ENCODE data around the gene ACTN1. TPM values are rescaled to one million over a fixed set of nuclear protein-coding genes. Genes with fewer than 3 reads are reported as not detected.

ACTN1 gene
- total RNA-seq, 1 donor from 2014 or later, result 209 TPM

GRCh38 chr14:68961361-68961760 lies 17.7 kb downstream of the ACTN1 start:
- Histone ChIP-seq H3K36me3 (no peaks in the 10 kb centered on the region), H3K27ac (peak overlapping the region; percentile 8), H3K9me3 (no peaks in the 10 kb centered on the region), H3K4me1 (peaks cover 82% of the 10 kb centered on the region), H3K4me3 (no peak overlapping the region), H3K27me3 (no peaks in the 10 kb centered on the region)
- intact Hi-C loops (cut with DNase I), result no loop called here
- DNase-seq (ENCODE audit: extremely low spot score in 2 of 2), result no peak
- TF ChIP-seq CTCF (IDR thresholded peaks at IDR 0.05), result no peak
- TF ChIP-seq POLR2A (IDR thresholded peaks at IDR 0.05), result no peak
- TF ChIP-seq POLR2AphosphoS5 (IDR thresholded peaks at IDR 0.05; ENCODE audit: insufficient read depth in 1 of 2, low read depth in 1 of 2), result no peak

- no peak overlapping the region for H3K27ac ChIP-seq
- no peak overlapping the region for H3K4me3 ChIP-seq
- H3K4me1 ChIP-seq, result peaks cover 82% of the 10 kb centered on the region
- no peaks in the 10 kb centered on the region for H3K36me3 ChIP-seq
- TF ChIP-seq POLR2A (IDR thresholded peaks at IDR 0.05), result no peak
- no peak for TF ChIP-seq CTCF (IDR thresholded peaks at IDR 0.05)
- TF ChIP-seq POLR2AphosphoS5 (IDR thresholded peaks at IDR 0.05; ENCODE audit: insufficient read depth in 1 of 2, low read depth in 1 of 2), result no peak
- no peak for DNase-seq (ENCODE audit: extremely low spot score in 2 of 2)
- no peaks in the 10 kb centered on the region for H3K9me3 ChIP-seq
- intact Hi-C loops (cut with DNase I), result no loop called here
- no peaks in the 10 kb centered on the region for H3K27me3 ChIP-seq
These were observed 19.0 kb downstream of the ACTN1 start for GRCh38 chr14:68960123-68960522.

GRCh38 chr14:68959035-68959434 lies 20.1 kb downstream of the ACTN1 start:
- no peaks in the 10 kb centered on the region for H3K9me3 ChIP-seq
- H3K27me3 ChIP-seq, result no peaks in the 10 kb centered on the region
- no peaks in the 10 kb centered on the region for H3K36me3 ChIP-seq
- peak overlapping the region; percentile 66 for H3K27ac ChIP-seq
- intact Hi-C loops (cut with DNase I), result no loop called here
- TF ChIP-seq POLR2AphosphoS5 (IDR thresholded peaks at IDR 0.05; ENCODE audit: insufficient read depth in 1 of 2, low read depth in 1 of 2), result no peak
- TF ChIP-seq CTCF (IDR thresholded peaks at IDR 0.05), result no peak
- TF ChIP-seq POLR2A (IDR thresholded peaks at IDR 0.05), result no peak
- peaks cover 82% of the 10 kb centered on the region for H3K4me1 ChIP-seq
- DNase-seq (ENCODE audit: extremely low spot score in 2 of 2), result no peak
- H3K4me3 ChIP-seq, result no peak overlapping the region

DNA sequence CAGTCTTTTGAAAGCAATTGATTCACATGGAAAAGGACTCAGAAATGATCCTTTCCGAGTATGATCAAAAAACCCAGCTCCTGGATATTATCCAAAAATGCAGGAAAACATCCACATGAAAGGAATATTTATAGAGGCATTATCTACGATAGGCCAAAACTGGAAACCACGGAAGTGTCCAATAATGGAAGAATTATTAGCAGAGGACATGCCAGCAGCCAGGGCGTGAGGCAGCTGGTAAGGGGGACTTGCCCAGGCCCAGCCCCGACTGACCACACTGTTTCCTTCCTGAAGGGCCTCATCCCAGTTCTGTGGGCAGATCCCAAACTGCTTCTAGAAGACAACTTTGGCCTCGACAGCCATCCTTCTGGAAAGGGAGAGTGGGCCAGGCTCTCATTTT lies 20.5 kb downstream of the ACTN1 start:
- no peaks in the 10 kb centered on the region for H3K27me3 ChIP-seq
- no peak overlapping the region for H3K4me3 ChIP-seq
- no peak for TF ChIP-seq POLR2A (IDR thresholded peaks at IDR 0.05)
- no peak for TF ChIP-seq CTCF (IDR thresholded peaks at IDR 0.05)
- no peak for TF ChIP-seq POLR2AphosphoS5 (IDR thresholded peaks at IDR 0.05; ENCODE audit: insufficient read depth in 1 of 2, low read depth in 1 of 2)
- no peaks in the 10 kb centered on the region for H3K36me3 ChIP-seq
- no peaks in the 10 kb centered on the region for H3K9me3 ChIP-seq
- peak overlapping the region; percentile 66 for H3K27ac ChIP-seq
- peaks cover 85% of the 10 kb centered on the region for H3K4me1 ChIP-seq
- intact Hi-C loops (cut with DNase I), result no loop called here
- DNase-seq (ENCODE audit: extremely low spot score in 2 of 2), result no peak

DNA sequence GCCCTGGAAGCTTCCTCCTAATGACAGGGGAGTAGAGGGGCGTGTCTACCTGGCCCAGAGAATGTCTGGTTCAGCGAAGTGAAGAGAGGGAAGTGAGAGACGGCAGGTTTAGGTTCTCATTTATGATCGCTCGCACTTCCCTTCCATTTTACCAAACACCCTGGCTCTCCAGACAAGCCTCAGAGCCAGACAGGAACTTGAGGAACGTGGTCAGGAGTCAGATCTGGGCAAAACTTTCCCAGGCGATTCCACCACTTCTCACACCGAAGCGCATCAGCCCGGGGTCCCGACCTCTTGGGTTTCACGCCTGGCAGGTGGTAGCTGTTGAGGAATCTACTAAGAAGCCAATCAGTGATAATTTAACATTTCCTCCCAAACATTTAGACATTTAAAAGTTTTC lies 21.3 kb downstream of the ACTN1 start:
- intact Hi-C loops (cut with DNase I), result no loop called here
- Histone ChIP-seq H3K27me3 (no peaks in the 10 kb centered on the region), H3K36me3 (no peaks in the 10 kb centered on the region), H3K27ac (peak overlapping the region; percentile 66), H3K9me3 (no peaks in the 10 kb centered on the region), H3K4me1 (peaks cover 93% of the 10 kb centered on the region), H3K4me3 (no peak overlapping the region)
- TF ChIP-seq CTCF (IDR thresholded peaks at IDR 0.05), result no peak
- TF ChIP-seq POLR2AphosphoS5 (IDR thresholded peaks at IDR 0.05; ENCODE audit: insufficient read depth in 1 of 2, low read depth in 1 of 2), result no peak
- no peak for TF ChIP-seq POLR2A (IDR thresholded peaks at IDR 0.05)
- DNase-seq (ENCODE audit: extremely low spot score in 2 of 2), result no peak
